HG03571 (cell line): ENCODE data around the gene ABCB11.

Experiments
- ATAC-seq: cut with Tn5 transposase; IDR thresholded peaks from one replicate; pipeline ENCODE4 v1.9.1; 2021; ENCODE audit not compliant: unreplicated experiment

Gene ABCB11

DNA sequence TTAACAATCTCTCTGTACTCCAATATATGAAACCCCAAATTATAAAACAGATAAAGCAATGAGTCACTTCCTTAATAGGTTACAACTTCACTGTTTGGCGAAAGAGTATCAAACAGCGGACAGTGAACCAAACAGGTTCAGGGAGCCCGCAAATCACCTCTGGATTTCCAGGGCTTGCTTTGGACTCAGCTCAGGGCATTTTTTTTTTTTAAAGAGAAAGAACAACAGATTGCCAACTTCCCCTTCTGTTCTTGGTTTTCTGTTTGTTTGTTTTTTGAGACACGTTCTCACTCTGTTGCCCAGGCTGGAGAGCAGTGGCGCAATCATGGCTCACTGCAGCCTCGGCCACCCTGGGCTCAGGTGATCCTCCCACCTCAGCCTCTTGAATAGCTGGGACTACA is 52.7 kb downstream of the ABCB11 start:
- no peak for ATAC-seq

DNA sequence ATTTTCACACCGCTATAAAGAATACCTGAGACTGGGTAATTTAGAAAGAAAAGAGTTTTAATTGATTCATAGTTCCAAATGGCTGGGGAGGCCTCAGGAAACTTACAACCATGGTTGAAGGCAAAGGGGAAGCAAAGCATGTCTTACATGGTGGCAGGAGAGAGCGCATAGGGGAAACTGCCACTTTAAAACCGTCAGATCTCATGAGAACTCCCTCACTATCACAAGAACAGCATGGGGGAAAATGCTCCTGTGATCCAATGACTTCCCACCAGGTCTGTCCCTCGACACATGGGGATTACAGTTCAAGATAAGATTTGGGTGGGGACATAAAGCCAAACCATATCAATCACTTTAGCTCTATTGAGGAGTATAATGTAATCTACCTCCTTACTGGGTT is 53.5 kb downstream of the ABCB11 start:
- ATAC-seq = no peak

DNA sequence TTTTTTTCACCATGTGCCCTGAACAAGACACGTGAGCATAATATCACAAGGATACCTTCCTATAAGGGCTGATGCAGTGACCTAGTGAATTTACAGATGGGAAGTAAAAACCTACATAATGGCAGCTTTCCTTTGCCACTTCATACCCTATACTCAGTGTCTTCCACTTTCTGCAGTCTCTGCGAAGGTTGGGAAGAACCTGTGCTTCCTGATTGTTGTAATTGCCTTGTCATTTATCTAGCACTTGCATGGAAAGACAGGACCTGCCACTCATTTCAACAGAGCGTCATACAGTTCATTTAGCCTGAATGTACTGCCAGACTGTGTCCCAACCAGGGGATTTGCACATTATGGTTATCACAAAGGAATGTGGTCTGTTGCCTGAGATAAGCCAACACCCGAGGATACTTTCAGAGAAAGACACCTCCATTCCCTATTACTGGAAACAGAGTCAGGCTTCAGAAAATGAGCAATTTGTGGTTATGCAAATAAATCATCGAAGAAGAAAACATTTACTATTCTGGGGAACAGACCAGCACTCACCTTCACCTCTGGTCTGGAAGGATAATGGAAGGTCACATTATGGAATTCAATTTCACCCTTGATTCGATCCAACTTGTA is 55.0 kb downstream of the ABCB11 start:
- no peak for ATAC-seq

DNA sequence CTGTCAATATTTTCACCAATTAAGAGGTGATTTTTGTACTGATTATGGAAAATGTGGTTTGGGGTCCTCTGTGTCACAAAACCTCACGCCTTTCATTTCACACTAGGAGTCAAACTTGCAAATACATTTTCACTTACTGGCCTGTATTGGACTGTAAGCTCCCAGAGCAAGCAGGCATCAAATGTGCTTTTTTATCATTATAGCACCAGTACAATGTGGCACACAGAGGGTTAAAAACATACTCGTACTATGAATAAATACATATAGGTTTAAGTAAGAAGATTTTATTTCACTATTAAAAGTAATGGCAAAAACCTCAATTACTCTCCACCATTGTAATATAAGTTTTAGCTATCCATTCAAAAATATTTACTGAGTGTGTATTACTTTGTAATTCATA is 56.7 kb downstream of the ABCB11 start:
- ATAC-seq = no peak

DNA sequence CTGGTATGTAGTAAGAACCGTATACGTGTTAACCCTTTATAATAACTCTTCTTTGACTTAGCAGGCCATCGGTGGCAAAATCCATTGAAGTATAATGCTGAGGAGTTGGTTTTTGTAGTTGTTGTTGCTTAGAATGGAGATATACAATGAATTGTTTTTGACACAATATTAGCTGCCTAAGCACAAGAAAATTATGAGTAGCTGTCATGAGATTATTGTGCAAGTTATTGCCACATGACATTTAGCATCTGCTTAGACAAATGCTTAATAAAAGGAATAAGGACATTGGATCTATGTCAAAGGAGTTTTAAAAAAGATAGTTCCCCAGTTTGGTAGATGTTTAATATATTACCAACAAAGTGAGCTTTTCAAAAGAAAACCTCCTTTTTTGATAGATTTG is 59.9 kb downstream of the ABCB11 start:
- ATAC-seq = no peak

DNA sequence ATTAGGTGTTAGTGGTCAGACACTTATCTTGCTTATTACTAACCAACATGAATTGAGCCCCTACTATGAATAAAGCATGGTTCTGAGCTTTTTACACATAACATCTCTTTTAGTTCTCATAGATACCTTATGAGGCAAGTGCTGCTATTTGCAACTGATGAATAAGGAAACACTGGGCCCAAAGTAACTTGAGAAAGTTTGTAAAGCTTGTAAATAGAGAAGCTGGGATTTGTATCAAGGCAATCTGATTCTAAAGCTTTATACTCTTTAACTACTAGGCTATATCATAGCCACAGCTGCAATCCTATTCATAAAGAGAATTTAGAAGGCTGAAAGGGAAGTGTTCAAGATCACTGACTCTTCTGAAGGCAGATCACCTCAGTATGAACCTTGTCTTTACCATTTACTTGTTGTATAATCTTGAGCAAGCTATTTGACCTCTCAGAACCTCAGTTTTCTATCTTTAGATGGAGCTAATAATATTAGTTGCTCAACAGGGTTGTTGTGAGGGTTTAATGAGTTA is 60.4 kb downstream of the ABCB11 start:
- ATAC-seq = no peak

DNA sequence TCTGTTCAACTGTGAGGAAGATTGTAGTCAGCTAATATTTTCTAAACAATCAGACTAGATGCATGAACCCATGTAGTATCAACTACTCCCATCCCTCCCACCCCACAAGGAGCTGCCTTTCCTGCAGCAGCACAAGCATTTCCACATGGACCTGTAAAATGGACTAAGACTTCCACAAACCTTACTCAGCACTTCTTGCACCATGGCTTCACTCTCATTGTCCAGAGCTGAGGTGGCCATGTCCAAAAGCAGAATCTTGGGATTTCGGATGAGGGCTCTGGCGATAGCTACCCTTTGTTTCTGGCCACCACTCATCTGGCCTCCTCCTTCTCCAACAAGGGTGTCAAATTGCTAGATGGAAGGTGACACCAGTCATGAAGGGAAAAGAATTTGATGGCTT is 61.3 kb downstream of the ABCB11 start:
- ATAC-seq = no peak

DNA sequence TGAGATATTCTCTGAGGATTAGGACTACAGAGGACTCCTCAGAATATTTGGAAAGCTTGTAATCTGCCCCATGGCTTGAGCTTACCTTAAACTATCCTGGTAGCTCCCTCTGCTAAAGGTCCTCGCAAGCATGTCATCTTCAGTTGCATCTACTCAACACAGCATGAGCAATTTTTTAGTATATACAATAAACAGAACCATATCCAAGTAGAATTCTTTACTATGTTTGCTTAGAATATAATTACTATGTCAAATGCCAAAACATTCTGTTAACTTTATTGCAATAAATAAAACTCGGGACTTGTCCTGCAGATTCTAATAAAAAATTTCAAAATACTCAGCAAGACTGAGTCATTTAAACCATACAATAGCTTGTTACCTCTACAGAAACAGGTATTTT is 62.8 kb downstream of the ABCB11 start:
- ATAC-seq = no peak

DNA sequence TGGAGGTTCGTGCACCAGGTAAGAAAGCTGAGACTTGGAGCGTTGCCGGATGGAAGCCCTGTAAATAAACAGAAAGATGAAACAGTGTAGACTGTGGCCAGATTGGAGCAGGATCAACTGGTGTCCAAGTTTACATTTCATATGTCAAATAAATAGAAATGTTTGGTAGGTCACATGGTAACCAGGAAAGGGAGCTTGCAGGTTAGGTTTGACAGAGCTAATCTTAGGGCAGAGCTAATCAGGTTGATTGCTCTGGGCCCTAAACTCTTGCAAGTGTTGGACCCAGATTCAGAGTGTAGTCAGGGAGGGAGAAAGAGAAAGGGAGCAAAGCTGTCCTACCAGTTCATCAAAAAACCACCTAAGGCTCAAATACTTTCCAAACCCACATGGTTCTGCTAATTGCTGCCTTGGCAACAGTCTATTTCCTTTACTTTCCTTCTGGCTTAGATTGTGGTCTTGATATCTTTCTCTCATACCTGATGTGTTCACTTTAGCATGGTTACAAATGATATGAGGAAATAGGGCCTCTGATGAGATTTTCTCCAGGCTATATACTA is 66.8 kb downstream of the ABCB11 start:
- no peak for ATAC-seq

DNA sequence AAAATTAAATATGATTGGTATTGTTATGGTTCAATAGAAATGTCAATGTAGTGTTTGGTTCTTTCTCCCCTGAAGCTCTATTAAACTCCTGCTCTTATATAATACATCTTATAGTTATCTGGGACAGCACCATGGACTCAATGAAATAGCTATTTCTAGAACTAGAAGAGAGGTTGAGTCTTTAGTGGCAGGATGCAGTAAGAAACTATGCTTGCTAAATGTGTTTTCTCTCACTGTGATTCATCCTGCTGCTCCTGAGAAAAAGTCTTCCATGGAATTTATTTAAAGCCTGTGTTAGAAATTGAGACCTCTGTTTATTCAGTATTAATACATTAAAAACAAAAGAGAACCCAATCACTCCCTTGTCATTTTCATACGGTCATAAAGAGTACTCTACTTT is 68.5 kb downstream of the ABCB11 start:
- no peak for ATAC-seq

DNA sequence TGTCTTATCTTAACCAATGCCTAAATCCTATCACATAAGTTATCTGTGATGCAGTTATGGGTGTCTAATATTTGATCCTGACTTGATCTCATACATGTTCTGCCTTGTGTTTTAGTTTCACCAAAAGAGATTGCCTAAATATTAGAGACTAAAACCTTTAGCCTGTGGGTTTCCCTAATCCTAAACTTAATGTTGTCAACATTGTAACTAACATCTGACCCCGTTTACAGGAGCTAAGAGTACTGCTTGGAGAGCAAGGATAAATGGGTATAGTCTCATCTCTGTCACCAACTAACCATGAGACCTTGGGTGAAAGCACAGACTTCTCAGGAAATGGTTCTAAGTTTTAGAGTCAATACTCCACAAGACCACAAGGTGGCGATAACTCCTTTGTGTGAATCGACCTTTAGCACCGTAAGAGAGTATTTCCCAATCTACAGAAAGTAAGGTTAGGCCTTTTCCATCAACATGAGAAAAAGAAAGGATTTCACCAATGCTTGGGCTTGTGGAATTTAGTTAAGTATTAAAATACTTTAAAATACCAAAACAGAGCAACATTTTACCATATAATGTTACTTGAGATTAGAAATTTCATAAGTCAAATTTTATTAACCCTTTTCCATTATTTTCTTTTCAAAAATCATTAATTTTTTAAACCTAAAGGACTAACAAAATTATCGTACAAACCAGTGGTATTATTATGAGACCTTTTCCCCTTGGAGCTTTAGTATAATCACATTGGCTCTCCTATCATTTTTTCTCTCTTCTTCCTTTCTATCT is 69.5 kb downstream of the ABCB11 start:
- ATAC-seq = peak; percentile 56

DNA sequence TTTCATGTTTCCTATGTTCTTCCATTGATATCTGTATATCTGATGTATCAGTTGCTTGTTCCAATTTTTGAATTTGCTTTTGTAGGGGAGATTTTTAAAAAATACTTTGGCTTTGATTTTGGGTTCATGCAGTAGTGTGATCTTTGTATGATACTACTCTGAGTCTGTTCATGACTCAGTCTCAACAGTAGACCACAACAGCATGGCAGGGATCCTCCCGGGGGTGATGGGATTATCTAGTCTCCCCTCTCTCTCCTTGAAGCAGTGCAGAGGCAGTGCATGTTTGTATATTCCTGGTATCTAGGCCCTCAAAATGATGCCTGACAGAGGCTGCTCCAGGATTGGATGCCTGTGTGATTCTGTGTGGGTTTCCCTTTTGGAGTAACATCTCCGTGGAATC is 74.7 kb downstream of the ABCB11 start:
- ATAC-seq = no peak

DNA sequence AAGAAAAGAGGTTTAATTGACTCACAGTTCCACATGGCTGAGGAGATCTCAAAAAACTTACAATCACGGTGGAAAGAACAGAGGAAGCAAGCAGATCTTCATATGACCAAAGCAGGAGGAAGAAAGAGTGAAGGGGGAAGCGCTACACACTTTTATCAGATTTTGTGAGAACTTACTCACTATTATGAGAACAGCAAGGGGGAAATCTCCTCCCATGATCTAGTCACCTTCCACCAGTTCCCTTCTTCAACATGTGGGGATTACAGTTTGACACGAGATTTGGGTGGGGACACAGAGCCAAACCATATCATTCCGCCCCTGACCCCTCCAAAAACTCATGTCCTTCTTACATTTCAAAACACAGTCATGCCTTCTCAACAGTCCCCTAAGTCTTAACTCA is 75.8 kb downstream of the ABCB11 start:
- no peak for ATAC-seq

DNA sequence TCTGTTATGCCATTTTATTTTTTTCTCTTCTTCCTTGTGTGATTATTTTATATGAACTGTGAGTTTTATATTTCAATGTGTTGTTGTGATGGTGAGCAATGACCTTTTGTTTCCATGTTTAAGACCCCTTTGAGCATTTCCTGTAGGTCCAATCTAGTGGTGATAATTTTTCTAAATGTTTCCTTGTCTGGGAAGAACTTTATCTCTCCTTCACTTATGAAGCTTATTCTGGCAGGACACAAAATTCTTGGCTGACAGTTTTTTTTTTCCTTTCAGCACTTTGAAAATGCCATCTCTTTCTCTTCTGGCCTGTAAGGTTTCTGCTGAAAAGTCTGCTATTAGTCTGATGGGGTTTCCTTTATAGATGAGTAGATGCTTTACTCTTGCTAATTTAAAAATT is 76.9 kb downstream of the ABCB11 start:
- no peak for ATAC-seq

DNA sequence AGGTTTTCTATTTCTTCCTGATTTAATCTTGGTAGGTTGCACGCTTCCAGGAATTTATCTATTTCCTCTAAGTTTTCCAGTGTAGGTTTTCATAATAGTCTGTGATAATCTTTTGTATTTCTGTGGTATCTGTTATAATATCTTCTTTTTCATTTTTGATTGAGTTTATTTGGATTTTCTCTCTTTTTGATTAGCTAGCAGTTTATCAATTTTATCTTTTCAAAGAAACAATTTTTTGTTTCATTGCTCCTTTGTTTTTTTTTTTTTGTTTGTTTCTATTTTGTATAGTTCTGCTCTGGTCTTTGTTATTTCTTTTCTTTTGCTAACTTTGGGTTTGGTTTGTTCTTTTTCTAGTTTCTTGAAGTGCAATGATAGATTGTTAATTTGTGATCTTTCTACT is 78.7 kb downstream of the ABCB11 start:
- ATAC-seq = no peak

DNA sequence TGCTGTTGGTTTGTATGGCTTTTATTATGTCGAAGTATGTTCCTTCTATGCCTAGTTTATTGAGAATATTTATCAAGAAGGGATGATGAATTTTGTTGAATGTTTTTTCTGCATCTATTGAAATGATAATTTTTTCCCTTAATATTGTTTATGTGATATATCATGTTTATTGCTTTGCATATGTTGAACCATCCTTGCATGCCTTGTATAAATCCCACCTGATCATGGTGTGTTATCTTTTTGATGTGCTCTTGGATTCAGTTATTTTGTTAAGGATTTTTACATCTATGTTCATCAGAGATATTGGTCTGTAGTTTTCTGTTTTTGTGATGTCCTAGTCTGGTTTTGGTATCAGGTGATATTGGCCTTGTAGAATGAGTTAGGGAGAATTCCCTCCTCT is 79.3 kb downstream of the ABCB11 start:
- ATAC-seq = no peak

DNA sequence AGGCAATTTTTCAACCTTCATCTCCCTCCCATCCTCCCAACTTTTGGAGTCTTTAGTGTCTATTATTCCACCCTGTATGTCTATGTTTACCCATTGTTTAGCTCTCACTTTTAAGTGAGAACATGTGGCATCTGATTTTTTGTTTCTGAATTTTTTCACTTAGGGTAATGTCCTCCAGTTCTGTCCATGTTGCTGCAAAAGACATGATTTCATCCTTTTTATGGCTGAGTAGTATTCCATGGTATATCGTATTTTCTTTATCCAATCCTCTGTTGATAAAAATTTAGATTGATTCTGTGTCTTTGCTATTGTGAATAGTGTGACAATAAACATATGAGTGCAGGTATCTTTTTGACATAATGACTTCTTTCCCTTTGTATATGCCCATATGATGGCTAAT is 81.8 kb downstream of the ABCB11 start:
- no peak for ATAC-seq

DNA sequence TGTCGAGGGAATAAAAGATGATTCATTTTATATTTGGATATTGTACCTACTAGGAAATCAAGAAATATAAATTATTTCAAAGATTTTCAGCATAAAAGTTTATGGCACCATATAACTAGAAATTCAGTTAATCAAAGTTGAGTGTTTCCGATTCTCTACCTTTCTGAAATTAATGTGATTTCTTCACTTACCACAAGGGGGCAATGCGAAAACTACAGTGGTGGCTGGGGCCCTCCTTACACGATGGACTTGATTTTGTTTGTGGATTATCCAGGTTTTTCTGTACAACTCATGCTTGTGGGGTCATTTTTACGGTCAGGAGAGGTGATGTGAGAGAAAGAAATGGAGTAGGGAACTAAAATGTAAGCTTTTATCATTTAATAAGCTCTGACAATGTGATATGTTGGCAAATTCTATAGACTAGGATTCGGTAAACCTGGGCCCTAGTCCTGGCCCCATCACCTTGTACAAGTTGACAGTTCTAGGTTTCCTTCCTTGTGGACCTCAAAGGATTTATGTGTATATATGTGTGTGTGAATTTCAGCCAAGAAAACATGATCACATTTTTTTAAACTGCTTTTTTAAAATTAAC is 82.4 kb downstream of the ABCB11 start:
- ATAC-seq = peak; percentile 64

DNA sequence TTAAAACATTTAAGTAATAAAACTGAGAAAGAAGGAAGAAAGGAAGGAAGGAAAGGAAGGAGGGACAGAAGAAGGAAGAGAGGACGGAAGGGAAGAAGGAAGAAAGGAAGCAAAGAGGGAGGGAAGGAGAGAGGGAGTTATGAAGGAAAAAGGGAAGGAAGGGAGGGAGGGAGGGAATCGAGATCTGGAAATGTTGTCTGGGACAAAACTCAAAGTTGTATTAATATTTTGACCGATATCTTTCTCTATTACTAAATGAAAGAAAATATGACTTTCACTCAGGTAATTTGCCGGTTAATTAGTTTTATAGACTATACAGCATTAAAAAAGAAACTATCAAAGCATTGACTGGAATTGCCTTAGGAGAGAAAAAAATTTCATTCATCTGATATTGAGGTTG is 85.6 kb downstream of the ABCB11 start:
- ATAC-seq = no peak

DNA sequence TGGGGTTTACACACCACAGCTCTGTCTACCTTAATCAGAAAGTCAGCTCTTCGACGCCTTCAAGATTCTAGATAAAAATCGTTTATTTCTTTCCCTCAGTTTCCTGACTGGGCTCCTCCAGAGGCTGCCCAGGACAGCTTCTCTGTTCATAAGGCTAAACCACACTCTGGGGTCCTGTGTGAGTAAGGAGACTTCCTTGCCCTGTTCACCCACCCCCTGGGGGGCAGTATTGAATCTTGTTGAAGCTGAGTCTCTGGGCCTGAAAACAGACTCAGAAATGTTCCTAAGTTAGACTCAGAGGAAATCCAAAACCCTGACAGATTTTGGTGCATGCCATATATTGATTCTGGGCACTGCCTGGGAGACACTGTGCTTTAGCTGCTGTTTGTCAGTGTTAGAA is 87.1 kb downstream of the ABCB11 start:
- no peak for ATAC-seq

DNA sequence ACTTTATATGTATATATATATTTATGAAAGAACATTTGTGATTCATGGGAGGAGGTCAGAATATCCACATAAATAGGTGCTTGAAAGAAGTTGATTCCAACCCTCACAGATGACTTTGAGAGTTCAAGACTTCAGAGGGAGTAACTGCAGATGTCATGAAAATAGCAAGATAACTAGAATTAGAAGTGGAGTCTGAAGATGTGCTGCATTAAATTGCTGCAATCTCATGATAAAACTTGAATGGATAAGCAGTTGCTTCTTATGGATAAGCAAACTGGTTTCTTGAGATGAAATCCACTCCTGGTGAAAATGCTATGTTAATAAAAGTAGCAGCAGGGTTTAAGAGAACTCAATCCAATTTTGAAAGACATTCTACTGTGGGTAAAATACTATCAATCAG is 89.8 kb downstream of the ABCB11 start:
- ATAC-seq = no peak

DNA sequence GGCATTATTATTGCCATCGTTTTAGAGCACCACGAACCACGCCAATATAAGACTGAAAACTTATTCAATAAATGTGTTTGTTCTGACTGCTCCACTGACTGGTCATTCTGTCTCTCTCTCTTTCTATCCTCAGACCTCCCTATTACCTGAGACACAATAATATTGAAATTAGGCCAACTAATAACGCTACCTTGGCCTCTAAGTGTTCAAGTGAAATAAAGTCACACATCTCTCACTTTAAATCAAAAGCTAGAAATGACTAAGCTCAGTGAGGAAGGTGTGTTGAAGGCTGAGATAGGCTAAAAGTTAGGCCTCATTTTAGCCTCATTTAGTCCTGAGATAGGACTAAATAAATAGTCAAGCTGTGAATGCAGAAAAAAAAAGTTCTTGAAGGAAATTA is 91.2 kb downstream of the ABCB11 start:
- no peak for ATAC-seq
